ENCODE measurements around the gene NEFH.
"Not testable (repeated sequence)": the region's sequence is repeated elsewhere in the genome, so short reads cannot be mapped to it uniquely, and the experiment has no call there.

Gene NEFH, protein sequence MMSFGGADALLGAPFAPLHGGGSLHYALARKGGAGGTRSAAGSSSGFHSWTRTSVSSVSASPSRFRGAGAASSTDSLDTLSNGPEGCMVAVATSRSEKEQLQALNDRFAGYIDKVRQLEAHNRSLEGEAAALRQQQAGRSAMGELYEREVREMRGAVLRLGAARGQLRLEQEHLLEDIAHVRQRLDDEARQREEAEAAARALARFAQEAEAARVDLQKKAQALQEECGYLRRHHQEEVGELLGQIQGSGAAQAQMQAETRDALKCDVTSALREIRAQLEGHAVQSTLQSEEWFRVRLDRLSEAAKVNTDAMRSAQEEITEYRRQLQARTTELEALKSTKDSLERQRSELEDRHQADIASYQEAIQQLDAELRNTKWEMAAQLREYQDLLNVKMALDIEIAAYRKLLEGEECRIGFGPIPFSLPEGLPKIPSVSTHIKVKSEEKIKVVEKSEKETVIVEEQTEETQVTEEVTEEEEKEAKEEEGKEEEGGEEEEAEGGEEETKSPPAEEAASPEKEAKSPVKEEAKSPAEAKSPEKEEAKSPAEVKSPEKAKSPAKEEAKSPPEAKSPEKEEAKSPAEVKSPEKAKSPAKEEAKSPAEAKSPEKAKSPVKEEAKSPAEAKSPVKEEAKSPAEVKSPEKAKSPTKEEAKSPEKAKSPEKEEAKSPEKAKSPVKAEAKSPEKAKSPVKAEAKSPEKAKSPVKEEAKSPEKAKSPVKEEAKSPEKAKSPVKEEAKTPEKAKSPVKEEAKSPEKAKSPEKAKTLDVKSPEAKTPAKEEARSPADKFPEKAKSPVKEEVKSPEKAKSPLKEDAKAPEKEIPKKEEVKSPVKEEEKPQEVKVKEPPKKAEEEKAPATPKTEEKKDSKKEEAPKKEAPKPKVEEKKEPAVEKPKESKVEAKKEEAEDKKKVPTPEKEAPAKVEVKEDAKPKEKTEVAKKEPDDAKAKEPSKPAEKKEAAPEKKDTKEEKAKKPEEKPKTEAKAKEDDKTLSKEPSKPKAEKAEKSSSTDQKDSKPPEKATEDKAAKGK

DNA sequence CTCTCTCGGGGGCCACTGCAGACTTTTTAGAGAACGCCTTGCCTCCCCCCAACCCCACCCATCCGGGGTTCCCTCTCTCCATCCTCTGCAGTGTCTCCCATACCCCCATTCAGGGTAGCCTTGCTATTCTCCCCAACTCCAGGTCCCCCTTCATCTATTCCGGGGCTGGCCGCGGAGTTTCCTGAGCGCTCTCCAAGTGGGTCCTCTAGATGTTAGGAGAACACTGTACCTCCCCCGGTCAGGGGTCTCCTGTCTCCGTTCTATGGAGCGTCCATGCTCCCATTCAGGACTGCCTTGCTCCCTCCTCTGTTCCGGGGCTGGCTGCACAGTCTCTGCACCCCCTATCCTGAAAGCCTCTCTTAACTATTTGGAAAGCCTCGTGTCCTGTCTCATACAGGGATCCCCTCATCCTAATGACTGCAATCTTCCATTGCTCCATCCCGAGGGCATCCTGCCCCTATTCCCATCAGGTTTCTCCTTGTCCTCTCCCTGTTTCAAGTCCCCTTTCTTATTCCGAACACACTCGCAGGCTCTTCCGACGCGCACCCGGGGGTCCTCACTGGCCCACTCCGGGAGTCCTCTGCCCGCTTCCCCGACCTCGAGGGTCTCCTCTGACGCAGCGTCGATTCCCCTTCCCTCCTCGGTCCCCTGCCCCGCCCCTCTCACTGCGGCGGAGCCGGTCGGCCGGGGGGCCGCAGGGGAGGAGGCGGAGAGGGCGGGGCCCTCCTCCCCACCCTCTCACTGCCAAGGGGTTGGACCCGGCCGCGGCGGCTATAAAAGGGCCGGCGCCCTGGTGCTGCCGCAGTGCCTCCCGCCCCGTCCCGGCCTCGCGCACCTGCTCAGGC is at the start of gene NEFH:
TSS of gene NEFH (plus strand) at position 802 of the 845 bp plus-strand sequence. CDS start 45 bp downstream, outside the sequence.
- no peak for FAIRE-seq
- no peak for DNase-seq (ENCODE audit: extremely low spot score, insufficient read length, low read depth)

DNA sequence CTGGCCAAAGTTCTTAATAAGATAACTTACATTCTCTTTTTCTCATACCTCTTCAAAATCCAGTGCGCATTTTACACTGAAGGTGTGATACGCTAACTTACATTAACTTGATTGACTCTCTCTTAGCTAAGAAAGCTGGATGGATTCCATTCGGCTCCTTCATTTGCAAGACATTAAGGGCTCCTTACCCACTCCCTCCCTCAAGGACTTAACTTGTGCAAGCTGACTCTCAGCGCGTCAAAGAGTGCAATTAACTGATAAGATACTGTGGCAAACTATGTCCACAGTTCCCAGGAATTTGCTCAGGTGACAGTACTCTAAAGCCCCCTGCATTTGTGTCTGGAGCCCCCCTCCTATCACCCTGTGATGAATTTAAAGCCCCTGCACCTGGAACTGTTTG is 48.0 kb upstream of the NEFH start:
- FAIRE-seq (no peak), DNase-seq (ENCODE audit: extremely low spot score, insufficient read length, low read depth) (no peak)

DNA sequence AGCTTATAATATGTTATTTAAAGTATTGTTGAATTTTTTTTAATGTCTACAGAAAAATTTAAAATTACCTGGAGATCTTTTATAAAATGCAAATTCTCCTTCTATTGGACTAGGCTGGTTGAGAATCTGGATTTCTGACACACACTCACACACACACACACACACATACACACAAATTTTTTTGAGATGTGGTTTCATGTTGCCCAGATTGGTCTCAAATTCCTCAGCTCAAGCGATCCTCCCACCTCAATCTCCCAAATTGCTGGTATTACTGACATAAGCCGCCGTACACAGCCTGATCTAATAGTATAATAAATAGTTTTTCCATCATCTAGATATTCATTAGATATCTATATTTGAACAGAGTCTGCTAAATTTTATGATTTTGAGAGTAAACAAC is 46.2 kb upstream of the NEFH start:
- FAIRE-seq (no peak), DNase-seq (ENCODE audit: extremely low spot score, insufficient read length, low read depth) (no peak)

GRCh38 chr22:29434288-29434687 is 45.7 kb upstream of the NEFH start:
- FAIRE-seq (no peak), DNase-seq (ENCODE audit: extremely low spot score, insufficient read length, low read depth) (no peak)

- FAIRE-seq (no peak), DNase-seq (ENCODE audit: extremely low spot score, insufficient read length, low read depth) (no peak)
Observed at GRCh38 chr22:29435236-29436136, 44.5 kb upstream of the NEFH start.

DNA sequence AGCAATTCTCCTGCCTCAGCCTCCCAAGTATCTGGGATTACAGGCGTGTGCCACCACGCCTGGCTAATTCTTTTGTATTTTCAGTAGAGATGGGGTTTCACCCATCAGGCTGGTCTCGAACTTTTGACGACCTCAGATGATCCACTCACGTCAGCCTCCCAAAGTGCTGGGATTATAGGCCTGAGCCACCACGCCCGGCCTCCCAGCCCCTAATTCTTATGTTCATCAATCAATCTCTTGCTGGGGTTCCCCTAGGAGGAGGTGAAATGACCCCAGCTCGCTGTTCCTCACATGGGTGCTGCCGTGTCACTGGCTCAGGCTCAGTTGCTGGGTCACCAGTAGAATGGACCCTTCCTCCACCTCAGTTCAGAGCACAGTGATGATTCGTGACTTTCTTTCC is 41.7 kb upstream of the NEFH start, which contains the start of gene RFPL1:
TSS of gene RFPL1 (plus strand) at position 301 of the 400 bp plus-strand sequence.
- not testable (repeated sequence) for DNase-seq (ENCODE audit: extremely low spot score, insufficient read length, low read depth); FAIRE-seq

DNA sequence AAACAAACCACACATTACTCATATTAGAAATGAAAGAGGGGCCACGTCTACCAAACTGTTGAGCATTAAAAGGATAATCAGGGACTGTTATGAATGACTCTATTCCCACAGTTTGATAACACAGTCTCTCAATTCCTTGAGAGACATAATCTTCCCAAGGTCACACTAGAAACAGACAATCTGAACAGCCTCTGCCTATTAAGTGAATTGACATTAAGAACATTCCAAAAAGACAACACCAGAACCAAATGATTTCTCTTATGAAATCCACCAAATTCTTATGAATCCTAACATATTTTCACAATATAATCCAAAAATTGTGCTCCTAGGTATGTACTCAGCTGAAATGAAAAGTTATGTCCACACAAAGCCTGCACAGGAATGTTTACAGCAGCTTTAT is 37.0 kb upstream of the NEFH start:
- no peak for FAIRE-seq
- no peak for DNase-seq (ENCODE audit: extremely low spot score, insufficient read length, low read depth)

DNA sequence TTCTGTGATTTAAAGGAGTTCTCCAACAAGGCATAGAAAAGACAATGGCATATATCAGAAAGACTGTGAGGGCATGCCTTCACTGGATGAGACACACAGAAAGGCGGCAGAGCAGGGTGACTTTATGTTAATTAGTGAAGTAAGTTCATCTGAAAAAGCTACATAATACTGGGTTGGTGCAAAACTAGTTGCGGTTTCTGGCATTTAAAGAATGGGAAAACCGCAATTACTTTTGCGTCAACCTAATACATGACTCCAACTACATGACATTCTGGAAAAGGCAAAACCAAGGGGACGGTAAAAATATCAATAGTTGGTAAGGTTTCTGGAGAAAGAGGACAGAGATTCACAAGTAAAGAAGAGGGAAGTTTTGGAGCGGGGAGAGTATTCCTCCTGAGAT is 36.6 kb upstream of the NEFH start:
- DNase-seq (ENCODE audit: extremely low spot score, insufficient read length, low read depth) (no peak), FAIRE-seq (no peak)

- DNase-seq (ENCODE audit: extremely low spot score, insufficient read length, low read depth) = no peak
- FAIRE-seq = no peak
Observed at GRCh38 chr22:29443861-29444792, 35.9 kb upstream of the NEFH start.

- no peak for FAIRE-seq
- DNase-seq (ENCODE audit: extremely low spot score, insufficient read length, low read depth) = no peak
Observed at GRCh38 chr22:29445508-29445907, 34.5 kb upstream of the NEFH start.

DNA sequence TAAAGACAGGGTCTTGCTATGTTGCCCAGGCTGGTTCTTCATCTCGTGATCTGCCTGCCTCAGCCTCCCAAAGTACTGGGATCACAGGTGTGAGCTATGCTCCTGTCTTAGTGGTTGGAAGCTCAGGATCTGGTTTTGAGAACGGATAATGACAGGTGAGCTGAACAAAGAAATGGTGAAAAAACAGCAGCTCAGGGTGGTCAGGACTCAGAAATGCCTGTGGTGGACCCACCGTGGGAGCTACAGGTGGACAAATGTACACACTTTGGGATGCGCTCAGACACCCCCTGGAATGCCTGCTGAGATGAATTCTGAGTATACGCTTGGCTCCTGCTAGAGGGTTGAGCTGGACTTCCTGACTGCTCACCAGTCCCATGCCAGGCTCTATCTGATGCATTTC is 32.1 kb upstream of the NEFH start:
- DNase-seq (ENCODE audit: extremely low spot score, insufficient read length, low read depth) (no peak), FAIRE-seq (no peak)

DNA sequence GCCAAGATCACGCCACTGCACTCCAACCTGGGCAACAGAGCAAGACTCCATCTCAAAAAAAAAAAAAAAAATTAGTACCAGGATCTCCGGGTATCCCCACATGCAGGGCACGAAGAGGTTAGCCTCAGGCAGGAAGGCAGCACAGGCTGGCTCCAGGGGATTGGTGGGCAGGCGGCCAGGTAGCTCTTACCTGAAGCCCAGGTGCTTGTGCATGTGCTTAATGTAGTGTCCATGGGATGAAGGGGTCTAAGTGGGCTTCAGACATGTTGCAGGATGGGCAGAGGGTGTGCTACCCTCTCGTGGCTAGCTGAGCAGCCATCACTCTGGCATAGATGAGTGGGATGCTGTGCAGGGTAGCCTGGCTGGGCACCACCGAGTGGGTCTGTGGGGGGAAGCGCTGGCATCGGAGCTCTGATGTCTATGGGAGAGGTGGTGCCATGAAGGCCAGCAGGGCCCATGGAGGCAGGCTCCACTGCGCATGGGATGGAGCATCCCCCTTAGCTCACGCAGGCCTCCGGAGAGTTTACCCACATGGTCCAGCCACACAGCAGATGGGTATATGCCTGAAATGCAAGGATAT is 30.6 kb upstream of the NEFH start:
- no peak for DNase-seq (ENCODE audit: extremely low spot score, insufficient read length, low read depth)
- no peak for FAIRE-seq

DNA sequence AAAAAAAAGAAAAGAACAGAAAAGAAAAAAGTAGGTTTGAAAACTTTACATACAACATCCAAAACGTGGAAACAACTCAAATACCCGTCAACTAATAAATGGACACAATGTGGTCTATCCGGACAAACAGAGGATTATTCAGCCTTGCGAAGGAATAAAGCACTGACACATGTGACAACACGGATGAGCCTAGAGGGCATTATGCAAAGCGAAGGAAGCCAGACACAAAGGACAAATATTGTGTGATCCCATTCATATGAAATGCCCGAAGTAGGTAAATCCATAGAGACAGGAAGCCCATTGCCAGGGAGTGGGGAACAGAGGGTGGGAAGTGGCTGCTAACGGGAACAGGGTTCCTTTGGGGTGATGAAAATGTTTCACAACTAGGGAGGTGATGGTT is 29.8 kb upstream of the NEFH start:
- no peak for FAIRE-seq
- no peak for DNase-seq (ENCODE audit: extremely low spot score, insufficient read length, low read depth)

GRCh38 chr22:29451863-29452262 is 28.2 kb upstream of the NEFH start:
- DNase-seq (ENCODE audit: extremely low spot score, insufficient read length, low read depth) (no peak), FAIRE-seq (no peak)

- no peak for DNase-seq (ENCODE audit: extremely low spot score, insufficient read length, low read depth)
- FAIRE-seq = no peak
Observed at GRCh38 chr22:29454276-29454675, 25.7 kb upstream of the NEFH start.

GRCh38 chr22:29456211-29456671 is 23.8 kb upstream of the NEFH start:
- DNase-seq (ENCODE audit: extremely low spot score, insufficient read length, low read depth) (no peak), FAIRE-seq (no peak)

- FAIRE-seq (peak; percentile 92), DNase-seq (ENCODE audit: extremely low spot score, insufficient read length, low read depth) (peak; percentile 64)
Observed at GRCh38 chr22:29457730-29458129, 22.3 kb upstream of the NEFH start.

All from GM18507 (cell line).